ENCODE data around the gene CTRB2.
A peak's percentile ranks its signal among the peaks of the same experiment; 100 is the strongest.

CTRB2 gene

DNA sequence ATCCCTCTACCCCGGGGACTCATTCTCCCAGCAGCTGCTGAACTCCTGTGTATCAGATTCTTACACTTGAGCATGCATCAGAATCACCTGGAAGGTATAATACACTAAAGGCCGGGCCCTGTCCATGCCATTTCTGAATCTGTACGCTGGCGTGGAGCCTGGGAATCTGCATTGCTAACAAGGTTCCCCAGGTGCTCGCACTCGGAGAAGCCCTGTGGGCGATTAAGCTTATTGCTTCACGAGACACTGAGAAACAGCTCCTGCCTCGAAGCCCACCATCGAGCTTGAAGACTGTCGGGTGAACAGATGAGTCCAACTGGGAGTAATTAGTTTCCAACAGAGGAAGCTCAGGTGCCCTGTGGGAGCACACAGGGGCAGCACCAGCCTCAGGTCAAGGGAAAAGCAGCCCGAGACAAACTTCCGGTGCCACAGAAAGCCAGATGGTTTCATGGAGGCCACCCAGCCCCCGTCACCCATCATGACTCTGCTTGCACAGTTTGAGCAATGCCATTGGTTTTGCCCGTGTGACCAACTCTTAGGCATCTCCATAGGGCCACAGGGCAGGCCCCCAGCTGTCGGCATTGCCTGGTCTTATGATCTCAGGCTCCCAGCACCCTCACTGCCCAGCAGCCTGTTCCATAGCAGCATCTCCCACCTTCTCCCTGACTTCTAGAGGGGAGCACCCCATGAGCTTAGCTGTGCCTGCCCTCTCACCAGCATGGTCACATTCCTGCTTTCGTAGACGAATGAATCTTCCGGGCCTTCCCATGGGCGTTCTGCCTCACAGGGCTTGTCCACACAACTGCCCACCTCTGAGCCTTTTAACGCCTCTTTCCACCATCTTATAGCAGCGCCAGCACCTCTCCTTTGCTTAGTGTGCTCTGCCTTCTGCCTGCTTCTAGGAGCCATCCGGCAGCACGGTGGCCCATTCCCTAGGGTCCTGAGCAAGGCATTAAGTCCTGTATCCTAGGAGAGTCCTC, 10.9 kb downstream of the CTRB2 start:
- TF ChIP-seq, protein P1, sequence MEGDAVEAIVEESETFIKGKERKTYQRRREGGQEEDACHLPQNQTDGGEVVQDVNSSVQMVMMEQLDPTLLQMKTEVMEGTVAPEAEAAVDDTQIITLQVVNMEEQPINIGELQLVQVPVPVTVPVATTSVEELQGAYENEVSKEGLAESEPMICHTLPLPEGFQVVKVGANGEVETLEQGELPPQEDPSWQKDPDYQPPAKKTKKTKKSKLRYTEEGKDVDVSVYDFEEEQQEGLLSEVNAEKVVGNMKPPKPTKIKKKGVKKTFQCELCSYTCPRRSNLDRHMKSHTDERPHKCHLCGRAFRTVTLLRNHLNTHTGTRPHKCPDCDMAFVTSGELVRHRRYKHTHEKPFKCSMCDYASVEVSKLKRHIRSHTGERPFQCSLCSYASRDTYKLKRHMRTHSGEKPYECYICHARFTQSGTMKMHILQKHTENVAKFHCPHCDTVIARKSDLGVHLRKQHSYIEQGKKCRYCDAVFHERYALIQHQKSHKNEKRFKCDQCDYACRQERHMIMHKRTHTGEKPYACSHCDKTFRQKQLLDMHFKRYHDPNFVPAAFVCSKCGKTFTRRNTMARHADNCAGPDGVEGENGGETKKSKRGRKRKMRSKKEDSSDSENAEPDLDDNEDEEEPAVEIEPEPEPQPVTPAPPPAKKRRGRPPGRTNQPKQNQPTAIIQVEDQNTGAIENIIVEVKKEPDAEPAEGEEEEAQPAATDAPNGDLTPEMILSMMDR (conservative IDR thresholded peaks at IDR 0.05): no peak
- no peak for TF ChIP-seq ZFX (IDR thresholded peaks at IDR 0.05)
- H3K27ac ChIP-seq: no peak overlapping the region

DNA sequence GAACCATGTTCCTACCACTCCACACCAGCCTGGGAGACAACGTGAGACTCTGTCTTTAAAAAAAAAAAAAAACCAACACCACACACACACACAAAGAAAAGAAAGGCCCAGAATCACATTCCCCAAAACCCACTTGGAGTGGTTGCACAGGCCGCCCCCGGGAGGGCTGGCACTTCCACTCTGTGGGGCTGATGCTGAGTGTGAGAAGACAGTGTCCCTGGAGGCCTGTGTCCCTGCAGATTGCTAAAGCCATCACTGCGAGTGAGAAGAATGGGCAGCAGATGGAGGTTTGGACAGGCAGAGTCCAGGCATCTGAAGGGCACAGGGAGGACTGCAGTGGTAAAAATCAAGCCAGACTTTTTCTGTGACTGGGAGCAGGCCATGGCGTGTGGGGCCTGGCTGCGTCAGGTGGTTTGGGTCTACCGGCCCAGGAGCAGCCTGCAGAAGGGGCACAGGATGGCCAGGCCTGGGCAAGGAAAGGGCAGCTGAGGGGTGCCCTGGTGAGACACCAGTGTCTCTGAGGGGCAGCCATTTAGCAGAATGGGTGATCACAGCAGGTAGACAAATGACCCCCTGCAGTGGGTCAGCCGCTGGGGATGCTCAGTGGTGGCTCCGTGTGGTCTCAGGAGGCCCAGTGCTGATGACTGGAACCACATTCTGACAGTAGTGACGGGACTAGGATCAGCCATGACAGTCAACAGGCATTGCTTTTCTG, 13.1 kb downstream of the CTRB2 start:
- no peak for TF ChIP-seq ZFX (IDR thresholded peaks at IDR 0.05)
- TF ChIP-seq, protein P1 (conservative IDR thresholded peaks at IDR 0.05): no peak

DNA sequence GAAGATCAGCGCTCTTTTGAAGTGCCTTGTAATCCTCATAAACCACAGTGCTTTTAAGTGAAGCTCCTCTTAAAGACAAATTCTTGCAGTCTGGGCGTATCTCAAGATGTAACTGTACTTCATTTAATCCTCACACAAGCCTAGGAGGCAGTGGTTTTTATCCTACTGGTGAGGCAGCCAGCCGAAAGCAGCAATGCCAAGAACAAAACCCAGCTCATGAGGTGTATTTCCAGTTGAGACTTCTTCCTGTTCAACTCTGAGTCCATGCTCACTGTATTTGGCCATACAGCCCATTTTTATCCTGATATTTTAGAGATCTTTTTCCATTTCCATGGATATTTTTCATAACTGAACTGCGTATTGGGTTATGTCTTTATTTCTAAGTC, 13.7 kb downstream of the CTRB2 start:
- no peak for TF ChIP-seq ZFX (IDR thresholded peaks at IDR 0.05)
- TF ChIP-seq, protein P1 (conservative IDR thresholded peaks at IDR 0.05): no peak
- H3K27ac ChIP-seq: no peak overlapping the region

More for the DNA sequence above, 13.1 kb downstream of the CTRB2 start:
- no peak overlapping the region for H3K27ac ChIP-seq

DNA sequence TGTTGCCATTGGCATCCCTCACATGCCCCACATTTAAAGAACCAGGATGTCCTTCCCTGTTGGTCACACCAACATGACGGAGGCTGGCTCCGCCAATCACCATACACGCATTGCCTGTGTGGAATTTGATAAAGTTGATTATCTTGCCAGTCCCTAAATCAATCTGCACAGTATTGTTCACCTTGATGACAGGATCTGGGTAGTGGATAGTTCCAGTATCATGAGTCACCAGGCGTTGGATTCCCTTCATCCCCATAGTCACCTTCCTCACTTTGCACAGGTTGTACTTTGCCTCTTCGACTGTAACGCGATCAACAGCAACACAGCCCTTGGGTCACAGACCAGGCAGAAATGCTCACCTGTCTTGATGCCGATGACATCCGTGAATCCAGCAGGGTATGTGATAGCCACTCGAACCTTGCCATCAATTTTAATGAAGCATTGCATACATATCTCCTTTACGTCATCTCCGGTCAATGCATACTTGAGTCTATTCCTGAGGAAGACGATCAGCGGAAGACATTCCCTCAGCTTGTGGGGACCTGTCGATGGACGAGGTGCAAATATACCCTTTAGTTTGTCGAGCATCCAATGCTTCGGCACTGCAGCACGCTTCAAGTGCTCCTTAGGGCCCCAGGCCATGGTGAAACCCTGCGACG, 14.2 kb downstream of the CTRB2 start:
- H3K27ac ChIP-seq: no peak overlapping the region
- TF ChIP-seq, protein P1 (conservative IDR thresholded peaks at IDR 0.05): no peak
- TF ChIP-seq ZFX (IDR thresholded peaks at IDR 0.05): no peak

DNA sequence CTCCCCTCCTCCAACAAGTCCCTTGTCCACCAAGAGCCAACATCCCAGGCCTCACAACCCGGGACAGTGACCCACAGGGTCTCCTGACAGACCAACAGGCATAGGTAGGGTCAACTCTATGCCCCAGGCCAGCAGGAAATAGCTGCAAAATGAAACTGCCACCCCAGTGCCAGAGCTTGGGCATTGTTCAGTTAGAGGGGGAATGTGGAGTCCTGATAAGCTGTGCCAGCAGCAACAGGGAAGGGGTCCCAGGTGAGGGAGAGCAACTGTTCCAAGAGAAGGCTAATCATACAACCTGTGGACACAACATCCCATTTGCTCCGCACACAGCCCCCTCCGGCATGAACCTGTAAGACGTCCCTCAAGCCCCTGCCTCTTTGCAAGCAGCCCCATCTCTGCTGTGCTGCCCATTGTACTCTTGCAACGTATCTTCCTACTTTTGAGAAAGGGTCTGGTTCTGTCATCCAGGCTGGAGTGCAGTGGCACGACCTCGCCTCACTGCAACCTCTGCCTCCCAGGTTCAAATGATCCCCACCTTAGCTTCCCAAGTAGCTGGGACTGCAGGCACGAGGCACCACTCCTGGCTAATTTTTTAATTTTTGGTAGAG, 17.2 kb downstream of the CTRB2 start:
- TF ChIP-seq ZFX (IDR thresholded peaks at IDR 0.05): no peak
- TF ChIP-seq, protein P1 (conservative IDR thresholded peaks at IDR 0.05): no peak

DNA sequence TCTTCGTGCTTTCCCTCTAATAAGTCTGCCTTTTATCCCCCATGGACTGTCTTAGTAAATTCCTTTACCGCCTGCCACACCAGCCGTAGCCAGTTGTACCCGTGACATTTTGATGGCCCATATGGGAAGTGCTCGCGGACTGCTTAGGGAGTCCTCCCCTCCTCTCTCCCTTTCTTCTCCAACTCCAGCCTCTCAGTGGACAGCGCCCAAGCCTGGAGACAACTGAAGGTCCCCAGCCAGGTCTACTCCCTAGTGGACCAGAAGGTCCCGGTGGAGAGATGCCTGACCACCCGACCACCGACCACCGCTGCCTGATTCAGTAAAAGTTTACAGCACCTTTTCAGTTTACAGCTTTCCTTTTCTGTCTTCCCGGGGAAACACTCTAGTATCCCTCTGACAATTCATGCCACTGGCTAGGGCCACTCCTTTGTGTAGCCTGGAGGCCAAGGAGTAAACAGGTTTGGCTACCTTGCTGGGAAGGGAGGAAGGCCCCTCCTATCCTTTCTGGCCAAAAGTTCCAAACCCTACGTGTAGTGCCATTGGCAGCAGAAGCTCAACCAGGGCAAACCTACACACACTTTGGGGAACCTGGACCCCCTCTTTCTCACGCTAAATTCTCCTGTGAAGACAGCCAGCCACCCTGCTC, 18.0 kb downstream of the CTRB2 start:
- peak overlapping the region; percentile 3; the same call in 1 of the 2 replicates for H3K27ac ChIP-seq
- TF ChIP-seq ZFX (IDR thresholded peaks at IDR 0.05): no peak
- TF ChIP-seq, protein P1 (conservative IDR thresholded peaks at IDR 0.05): no peak

More for the DNA sequence above, 17.2 kb downstream of the CTRB2 start:
- H3K27ac ChIP-seq: no peak overlapping the region; the same call in 1 of the 2 replicates

Data from C4-2B (cell line).